ENCODE data around the gene IFITM2.

The IFITM2 gene

GRCh38 chr11:293271-293851, 14.3 kb upstream of the IFITM2 start:
- DNase-seq (ENCODE audit: low read depth) = no peak

GRCh38 chr11:293852-294661, 13.6 kb upstream of the IFITM2 start:
- DNase-seq (ENCODE audit: low read depth) = no peak

- DNase-seq (ENCODE audit: low read depth) = no peak
Observed at GRCh38 chr11:294780-295179, 12.8 kb upstream of the IFITM2 start.

- DNase-seq (ENCODE audit: low read depth) = no peak
Observed at GRCh38 chr11:295351-296170, 12.1 kb upstream of the IFITM2 start.

- DNase-seq (ENCODE audit: low read depth) = no peak
Observed at GRCh38 chr11:296171-297050, 11.2 kb upstream of the IFITM2 start.

GRCh38 chr11:297051-297585, 10.5 kb upstream of the IFITM2 start:
- DNase-seq (ENCODE audit: low read depth) = no peak

DNA sequence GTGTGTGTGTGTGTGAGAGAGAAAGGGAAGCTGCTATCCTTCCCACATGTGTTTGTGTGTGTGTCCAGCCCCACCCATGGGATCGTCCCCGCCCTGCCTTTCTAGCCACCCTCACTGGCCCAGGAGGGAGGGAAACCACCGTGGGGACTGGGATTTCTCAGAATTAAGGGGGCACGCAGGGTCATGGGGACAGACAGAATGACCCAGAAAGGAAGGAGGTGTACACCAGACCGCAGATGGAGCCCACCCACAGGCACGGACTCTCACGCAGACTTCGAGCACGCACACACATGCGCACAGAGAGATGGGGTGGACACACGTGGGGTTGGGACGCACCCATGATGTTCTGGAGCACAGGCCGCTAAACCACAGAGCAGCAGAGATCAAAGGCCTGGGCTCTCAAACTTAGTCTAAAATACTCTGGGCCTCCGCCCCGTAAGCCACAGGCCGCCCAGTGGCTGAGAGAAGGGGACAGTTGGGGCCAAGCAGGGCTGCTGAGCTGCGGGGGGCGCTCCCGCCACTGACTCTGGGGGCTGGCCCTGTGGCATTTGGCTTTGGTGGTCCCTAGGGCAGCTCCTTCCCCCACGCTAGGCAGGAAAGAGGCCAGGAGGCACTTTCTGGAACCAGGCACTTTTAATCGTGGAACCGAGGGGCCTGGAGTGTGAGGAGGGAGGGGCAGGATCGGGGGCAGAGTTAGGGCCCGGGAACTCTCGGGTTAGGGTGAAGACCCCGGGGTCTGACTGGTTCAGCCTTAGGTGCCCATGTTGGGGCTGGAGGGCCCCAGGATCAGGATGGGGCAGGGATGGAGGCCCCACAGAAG, 9.8 kb upstream of the IFITM2 start:
- peak; percentile 31 for DNase-seq (ENCODE audit: low read depth)

- no peak for DNase-seq (ENCODE audit: low read depth)
Observed at GRCh38 chr11:298406-299065, 9.1 kb upstream of the IFITM2 start.

GRCh38 chr11:299081-299891, 8.3 kb upstream of the IFITM2 start, which contains the start of gene IFITM5:
Gene IFITM5, minus strand, starts transcription at chr11:299526. Its CDS starts 36 bp downstream, at chr11:299490.
- DNase-seq (ENCODE audit: low read depth) = no peak

DNA sequence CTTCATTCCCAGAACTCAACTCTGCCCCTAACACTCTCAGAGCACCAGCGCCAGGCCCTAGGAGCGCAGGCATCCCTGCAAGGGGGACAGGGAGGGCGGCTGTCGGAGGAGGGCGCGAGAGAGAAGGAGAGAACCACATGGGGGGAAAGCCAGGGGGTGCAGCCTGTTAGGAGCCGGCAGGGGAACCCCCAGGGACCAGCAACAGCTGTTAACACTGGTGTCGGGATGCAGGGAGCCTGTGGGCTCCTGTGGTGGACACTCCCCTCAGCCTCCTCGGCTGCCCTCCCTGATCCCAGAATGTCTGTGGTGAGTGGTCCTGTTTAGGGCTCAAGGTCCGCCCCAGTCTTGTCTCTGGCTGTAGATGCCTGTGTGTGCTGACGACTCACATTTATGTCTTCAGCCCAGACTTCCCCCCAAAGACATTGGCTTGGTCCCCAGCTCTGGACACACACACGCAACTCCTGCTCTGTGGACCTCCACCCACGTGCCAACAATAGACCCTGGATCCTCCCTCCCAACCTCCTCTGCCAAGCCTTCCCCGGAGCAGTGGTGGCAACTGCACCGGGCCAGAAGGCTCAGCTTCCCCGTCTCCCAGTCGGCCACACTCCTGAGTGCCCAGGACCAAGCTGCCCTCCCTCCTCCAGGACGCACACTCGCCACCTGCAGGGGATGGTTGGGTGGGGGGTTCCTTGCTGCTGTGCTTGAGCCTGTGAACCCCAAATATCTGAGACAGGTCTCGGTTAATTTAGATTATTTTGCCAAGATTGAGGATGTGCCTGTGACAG, 7.5 kb upstream of the IFITM2 start:
- peak; percentile 34 for DNase-seq (ENCODE audit: low read depth)

- no peak for DNase-seq (ENCODE audit: low read depth)
Observed at GRCh38 chr11:303363-303762, 4.3 kb upstream of the IFITM2 start.

DNA sequence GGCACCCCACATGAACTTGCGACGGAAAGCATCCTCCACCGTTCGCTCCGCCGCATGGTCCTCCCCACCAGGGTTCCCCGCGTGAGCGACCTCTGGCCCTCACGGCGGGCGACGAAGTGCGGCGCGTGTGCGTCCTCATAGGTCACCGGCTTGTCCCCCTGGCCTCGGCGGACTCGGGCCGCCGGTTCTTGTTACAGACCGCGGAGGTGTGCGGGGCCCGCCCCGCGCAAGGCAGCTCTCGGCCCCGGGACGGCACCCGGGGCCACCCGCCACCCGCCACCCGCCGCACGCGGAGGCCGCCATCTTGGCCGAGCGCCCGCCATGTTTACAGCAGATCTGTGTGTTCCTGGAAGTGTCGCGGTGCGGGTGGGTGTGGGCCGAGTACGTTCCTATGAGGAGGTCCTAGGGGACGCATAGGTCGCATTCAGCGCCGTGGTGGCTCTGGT, 3.5 kb upstream of the IFITM2 start:
- no peak for DNase-seq (ENCODE audit: low read depth)

- peak; percentile 79 for DNase-seq (ENCODE audit: low read depth)
Observed at GRCh38 chr11:304915-305843, 2.4 kb upstream of the IFITM2 start.

DNA sequence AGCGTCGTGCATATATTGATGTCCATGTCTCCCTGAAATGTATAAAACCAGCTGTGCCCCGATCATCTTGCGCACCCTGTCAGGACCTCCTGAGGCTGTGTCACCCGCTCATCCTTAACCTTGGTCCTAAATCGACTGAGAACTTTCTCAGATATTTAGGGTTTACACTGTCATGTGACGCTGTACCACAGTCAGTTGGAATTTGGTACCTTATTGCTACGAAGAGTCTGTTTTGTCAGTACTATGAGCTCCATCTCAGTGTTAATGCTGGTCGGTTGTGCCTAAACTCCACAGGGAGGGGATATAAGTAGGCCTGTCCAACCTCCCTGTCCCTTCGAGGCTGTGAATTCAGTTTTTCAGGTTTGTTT, 1.8 kb upstream of the IFITM2 start:
- no peak for DNase-seq (ENCODE audit: low read depth)

DNA sequence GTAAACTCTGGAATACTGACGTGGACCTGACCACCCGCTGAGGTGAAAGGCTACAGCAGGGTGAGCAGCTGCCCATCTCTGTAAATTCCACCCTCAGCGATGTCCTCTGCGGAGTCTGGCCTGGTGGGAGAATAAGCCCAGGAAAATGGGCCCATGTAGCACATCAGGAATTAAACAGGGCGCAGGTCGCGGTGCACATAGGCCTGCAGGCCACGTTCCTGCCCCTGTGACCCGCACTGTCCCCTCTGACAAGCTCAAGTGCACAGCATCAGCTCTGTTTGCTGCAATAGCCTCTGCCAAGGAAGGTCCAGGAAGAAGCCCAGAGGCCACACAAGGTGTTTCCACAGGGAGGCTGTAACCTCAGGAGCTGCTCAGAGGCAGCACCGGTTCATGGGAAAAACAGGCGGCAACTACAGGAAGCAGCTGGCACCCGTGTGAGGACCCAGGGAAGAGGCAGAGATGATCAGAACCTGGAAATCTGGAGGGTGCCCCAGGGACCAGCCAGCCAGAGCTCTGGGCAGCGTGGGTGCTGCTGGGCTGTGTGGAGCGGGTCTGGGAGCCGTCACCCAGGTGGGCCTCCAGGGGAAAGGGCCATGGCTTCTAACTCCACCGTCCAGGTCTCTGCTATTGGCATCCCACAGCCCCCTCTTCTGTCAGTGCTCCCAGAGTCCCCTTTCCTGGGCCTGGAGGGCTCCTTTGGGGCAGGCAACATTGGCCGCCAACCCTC, 808 bp upstream of the IFITM2 start:
- DNase-seq (ENCODE audit: low read depth) = no peak
